ENCODE data around the gene BRINP3.
"Not testable (repeated sequence)": the region's sequence is repeated elsewhere in the genome, so short reads cannot be mapped to it uniquely, and the experiment has no call there.

Gene BRINP3

DNA sequence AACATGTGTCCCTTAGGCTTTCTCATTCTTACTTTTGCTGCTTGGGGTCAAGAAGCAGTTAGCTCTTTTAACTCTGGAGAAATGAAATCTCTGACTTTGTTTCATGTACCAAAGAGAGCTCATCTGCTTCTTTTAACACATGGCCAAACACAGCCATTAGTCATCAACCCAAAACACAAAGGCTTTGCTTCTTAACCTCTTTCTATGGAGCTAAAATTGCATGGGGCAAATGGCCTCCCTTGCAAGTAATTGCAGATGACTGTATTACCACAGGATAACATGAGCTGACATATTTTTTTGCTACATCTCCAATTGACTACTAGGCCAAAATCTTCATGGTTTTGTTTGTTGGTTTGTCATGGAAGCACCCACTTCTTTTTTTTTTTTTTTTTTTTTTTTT is 300.9 kb downstream of the BRINP3 start:
- DNase-seq, result no peak

DNA sequence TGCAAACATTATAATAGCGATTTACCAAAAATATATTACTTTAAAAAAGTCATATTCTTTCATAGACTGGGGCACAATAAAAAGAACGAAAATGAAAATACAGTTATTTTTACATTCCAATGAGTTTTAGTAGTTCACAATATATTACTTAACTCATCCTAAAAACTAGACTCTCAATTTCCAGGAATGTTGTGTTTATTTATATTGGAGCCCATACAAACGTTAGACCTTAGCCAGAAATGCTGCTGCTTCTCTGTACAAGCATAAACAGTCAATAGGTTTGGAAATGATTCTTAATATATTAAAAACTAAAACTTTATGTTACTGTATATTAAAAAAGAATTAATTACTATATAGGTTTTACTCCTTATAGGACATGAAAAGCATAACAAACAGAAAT is 302.3 kb downstream of the BRINP3 start:
- DNase-seq, result no peak

DNA sequence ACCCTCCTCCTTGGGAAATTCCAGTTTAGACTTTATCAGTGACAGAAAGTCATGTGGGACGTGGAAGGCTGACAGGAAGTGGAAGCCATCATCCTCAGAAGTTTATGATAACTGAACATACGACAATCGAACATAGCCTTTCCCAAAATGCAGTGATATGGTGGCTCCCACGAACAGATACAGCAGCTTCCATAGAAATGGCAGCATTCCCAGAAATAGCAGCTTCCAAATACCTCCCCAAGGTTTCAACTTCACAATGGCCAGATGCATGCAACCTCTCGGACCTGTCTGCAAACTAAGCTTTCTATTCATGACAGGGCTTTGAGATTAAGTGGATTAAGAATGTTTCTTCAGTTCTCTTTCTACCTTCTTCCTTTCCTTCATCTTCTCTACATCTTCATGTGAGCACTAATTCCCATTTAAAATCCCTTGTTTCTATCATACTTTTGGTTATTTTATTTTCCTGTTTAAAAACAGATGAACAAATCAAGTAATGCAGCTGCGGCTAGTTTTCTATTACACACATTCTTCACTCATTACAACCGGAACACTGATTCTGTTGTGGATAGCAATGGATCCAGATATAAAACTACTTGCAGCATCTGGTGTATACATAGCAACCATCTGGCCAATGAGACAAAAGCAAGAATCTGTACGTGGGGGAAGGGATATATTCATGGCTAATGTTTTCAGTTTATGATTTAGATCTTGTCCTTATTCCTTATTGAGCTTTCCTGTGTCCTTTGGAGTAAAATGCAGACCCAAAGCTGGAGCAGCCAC is 304.8 kb downstream of the BRINP3 start:
- no peak for DNase-seq

DNA sequence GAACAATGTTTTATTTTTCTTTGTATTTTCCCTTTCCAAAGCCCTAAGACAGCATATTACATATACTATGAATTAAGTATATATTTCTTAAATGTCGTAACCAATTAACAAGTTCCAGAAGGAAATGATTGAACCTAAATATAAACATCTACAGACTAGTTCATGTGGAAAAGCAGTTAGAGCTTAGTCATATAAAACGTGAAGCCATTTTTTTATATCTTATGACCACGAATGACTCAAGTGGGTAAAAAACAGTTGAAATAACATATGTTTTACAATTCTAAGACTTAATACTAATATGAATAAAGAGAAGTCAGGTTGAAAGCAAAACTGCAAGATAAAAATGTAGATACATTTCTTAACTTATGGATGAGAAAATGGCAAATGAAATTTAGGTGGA is 307.3 kb downstream of the BRINP3 start:
- no peak for DNase-seq

DNA sequence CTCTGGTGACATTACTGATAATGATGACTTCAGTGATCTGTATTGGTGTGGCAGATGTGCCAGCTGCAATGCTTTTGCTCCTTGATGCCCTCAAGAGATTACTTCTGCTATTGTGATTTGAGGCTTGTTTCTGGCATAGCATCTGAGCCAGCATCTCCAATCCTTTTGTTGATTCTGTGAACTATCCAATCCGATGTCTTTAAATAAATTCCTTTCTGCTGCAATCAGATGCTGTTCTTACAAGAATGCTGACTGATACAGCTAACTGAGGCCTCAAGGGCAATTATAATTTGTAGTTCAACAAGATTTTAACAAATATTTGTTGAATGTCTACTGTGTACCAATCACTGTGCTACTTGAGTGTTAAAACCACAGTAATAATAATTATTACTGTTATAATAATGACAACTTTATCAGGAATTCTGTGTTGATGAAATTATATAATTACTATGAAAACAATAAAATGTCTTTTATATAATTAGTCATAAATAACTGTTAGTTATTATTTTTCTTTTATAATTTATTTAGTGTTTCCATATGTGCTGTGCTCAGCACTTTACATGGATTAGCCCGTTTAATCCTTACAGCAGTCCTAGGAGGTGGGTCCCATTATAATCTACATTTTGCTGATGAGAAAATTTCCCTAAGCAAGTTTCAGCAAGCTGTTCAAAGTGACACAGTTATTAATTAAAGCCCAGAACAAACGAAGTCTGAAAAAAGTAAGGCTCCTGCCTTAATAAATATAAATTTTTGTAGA is 308.2 kb downstream of the BRINP3 start:
- DNase-seq, result no peak

DNA sequence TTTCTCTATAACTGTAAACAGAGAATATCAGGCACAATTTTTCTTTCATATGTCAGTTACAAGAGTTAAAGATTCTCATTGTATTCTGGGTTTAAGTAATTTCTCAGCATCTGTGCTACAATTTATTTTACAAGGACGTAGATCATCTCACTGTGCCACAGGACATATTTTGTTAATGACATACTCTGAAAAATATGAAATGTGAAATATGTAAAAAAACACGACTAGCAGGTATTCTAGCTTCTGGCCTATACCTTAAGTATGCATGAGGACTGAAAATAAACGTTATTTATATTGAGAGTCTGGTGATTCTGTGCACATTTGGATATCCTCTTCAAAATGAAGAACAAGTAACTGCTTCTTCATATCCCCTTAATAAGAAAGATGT is 308.8 kb downstream of the BRINP3 start:
- DNase-seq, result no peak

DNA sequence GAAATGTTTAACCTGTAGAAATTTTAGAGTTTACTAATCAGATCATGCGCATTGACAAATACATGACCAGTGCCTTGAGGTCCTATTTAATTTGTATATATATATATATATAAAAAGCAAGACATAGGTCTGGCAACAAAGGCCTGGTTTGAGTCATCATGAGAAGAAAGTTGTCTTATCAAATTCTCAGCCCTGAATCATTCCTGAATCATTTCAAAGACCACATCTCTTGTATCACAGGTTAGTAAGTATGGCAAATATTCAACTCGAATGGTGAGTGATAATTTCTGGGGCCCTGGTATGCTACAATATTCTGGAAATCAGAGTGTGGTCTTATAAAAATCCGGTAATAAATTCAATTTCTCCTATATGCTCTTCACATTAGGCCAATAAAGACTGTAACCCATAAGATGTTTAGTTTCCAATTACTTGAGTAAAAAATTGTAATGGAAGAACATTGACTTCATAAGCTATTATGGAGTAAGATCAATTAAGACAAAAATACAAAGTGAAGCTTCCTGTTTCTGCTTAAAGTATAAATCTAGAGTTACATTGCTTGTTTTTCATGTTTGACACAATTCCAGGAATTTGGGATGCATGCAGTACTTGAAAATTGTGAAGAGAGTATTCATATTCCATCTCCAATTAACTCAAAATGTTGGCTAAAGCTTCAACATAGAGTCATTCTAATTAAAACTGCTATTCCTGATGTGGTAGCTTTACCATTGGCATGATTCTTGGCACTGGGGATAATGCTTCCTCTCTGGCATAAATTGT is 309.4 kb downstream of the BRINP3 start:
- no peak for DNase-seq

DNA sequence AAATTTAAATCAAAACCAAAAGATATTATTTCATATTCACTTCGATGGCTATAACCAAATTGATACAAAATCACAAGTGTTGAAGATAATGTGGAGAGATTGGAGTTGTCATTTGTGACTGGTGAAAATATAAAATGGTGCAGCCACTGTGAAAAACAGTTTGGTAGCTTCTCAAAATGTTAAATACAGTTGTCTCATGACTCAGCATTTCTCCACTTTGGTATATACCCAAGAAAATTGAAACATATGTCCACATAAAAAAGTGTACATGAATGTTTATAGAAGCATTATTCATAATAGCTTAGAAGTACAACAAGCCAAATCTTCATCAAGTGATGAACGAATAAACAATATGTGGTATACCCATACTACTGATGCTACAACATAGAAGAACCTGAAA is 318.5 kb downstream of the BRINP3 start:
- no peak for DNase-seq

DNA sequence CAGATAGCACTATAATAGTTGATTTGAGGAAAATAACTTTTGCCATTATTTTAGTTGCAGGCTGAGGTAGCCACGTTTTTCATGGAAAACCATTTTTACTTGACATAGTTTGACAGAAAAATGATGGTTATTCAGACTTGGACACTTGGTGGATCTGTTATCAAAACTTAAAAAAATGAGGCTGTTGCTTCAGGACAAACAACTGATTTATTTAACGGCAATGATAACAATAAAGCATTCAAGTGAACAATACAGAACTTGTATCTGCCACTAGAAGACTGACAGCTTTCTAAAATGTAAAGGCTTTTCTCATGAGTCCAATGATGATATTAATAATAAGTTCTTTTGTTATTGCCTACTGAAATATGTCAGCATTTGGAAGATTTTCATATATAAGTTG is 322.9 kb downstream of the BRINP3 start:
- no peak for DNase-seq

DNA sequence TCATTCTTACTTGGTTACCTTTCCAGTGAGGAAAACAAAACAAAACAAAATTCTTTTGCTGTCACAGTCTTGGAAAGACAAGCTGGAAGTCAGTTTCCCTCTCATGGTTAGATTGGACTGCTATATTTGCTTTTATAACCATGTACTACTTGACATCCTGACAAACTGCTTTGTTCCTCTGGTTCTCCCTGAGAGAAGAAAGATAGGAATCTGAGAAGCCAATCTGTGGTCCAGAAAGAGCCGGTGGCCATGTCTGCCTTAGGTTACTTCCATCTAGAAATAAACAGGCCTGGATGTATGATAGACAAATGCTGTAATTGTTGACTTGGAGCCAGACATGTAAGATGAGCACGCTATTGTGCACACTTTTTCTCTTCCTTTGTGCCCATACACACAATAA is 330.0 kb downstream of the BRINP3 start:
- no peak for DNase-seq

DNA sequence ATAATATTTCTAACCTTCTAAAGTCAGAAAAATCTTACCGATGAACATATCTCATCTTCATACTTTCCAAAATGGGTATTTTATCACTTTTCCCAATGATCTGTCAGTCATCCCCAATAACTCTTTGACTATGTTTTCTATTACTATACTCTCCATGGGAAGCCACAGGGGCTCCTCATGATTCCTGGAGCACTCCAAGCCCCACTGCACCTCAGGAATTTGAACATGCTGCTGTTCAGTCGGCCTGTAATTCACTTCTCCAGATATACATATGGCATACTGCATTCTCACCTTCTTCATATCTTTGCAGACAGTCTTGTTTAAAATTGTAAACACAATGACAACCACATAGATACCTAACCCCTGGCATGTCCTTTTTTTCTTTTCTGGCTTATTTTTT is 333.0 kb downstream of the BRINP3 start:
- no peak for DNase-seq

DNA sequence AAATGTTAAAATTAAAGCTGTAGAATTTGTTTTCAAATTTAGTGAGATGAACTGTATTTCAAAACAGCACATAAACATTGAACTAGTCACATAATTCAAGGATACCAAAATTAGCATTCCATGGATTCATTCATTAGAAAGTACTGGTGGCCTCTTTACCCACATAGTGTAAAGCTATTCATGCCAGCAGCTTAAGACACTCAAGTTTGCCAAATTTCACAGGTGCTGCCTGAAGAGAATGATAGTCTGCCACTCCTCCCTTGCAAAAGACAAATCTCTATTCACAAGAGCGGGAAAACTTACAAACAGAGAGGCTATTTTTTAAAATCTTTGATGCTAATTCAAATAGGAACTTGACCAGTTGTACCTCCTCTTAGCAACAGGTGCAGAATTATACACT is 337.0 kb downstream of the BRINP3 start:
- DNase-seq, result no peak

DNA sequence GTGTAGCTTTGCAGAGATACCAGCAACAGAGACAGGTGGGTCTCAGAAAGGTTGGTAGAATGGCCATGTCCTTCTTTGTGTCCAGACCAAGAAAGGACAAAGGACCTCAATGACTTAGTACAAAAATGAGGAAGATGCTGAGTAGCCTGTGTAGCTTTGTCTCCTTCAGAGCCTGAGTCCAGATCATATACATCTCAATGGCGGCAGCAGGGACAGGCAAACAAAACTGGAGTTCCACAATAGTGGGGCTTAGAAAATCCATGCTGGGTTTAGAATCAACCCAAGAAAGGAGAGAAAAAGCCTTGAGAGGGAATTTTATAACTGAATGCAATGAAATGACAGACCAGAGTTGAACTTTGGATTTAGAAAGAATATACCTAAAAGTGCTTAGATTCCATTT is 339.0 kb downstream of the BRINP3 start:
- no peak for DNase-seq

DNA sequence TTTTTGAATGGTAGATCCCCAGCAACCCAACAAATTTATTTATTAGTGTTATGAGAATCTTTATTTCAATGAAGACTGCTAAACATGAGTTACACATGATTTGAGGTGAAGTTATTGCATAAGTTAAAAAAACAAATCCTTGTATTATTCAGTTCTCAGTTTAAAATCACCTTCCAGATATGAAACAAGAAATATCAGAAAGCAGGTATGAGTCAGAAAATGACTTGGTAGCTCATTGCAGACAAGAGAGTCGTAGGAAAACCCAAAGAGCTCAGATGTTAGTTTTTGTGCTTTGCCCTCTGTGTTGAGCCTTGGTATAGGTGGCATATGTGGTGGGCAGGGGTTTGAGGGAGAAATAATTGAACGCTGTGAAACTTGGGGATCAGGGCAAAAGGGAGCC is 339.4 kb downstream of the BRINP3 start:
- DNase-seq, result no peak

DNA sequence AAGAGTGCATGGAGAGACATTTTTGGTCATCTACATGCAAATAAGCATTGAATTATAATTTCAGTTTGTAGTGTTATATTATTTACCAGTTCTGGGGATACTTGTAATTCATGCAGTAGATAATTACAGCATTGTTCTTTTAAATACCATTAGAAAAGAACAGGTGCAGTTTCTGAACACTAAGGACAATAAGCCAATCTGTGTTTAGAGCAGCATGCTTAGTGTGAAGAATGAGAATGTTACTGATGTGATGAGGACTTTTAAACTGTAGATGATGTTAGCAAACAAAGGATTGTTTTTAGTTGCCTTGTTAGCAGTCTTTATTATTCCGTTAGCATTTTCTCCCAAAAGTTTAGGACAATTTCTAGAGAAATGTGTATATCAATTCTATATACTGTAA is 348.3 kb downstream of the BRINP3 start:
- no peak for DNase-seq

DNA sequence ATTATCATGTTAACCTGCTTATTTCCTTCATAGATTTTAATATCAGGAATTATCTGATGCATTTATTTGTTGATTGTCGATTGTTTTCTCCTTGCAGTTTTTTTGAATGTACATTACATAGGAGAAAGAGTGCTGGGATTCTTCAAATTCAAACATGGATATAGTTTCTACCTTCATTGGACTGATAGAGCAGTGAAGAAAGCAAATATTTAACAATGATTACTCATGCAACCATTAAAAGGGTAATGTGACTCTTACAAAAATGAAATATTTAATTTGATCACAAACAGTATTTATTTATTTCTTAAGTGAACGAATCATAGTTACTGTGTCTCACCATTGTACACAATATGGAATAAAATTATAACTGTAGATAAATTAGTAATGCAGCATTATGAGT is 350.9 kb downstream of the BRINP3 start:
- DNase-seq, result no peak

DNA sequence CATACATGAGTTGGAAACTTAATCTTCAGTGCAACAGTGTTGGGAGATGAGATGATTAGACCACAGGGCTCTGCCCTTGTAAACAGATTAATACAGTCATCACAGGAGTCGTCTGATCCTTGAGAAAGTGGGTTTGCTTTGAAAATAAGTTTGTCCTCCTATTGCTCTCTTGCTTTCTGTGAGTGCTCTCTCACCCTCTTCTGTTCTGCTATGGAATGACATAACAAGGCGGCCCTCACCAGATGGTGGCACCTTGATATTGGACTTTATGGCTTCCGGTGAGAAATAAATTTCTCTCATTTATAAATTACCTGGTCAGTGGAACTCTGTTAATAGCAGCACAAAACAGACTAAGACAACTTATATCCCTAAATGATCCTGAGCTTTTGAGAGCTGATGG is 353.6 kb downstream of the BRINP3 start:
- DNase-seq, result no peak

DNA sequence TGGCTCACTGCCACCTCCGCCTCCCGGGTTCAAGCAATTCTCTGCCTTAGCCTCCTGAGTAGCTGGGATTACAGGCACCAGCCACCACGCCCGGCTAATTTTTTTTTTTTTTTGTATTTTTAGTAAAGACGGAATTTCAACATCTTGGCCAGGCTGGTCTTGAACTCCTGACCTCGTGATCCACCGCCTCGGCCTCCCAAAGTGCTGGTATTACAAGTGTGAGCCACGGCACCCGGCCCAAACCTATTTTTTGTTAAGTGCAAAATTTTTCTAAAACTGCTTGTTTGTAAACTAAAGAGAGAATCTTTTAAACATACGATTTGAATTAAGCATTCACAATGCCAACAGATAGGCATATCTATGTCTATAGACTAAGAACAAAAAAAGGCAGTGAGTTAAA is 357.1 kb downstream of the BRINP3 start:
- DNase-seq, result not testable (repeated sequence)

DNA sequence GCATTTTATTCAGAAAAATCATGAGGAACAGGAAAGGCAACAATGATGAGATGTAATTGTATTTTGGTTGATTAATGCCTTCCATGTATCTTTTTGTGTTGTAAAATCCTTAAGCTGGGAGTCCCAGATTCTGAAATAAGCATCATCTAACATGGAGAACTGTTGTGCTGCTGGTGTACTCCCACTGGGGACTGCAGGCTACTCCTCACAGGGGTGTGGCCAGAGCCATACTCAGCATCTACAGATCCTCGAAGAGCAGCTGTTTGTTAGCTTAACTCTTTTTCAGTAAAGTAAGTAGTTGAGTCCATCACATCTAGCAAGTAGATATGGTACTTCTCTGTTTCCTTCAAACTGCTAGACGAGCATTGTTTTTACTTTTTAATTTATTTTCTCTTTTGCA is 358.0 kb downstream of the BRINP3 start:
- no peak for DNase-seq

DNA sequence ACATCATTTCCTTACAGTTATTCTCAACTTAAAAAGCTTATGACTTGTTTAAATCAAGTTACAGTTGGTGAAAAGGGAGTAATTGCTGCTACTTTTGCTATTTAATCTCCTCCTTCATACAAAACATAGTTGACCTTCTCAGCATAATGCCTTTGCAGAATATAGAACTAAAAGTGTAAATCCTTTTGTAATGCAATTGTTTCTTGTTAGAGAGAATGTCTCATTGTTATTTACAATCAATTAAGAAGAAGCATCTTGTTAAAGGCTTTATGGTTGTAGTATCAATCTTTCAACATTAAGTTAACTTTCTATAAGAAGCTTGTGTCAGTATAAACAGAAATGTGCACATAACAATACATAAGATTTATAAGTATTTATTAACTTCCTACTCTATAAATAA is 360.7 kb downstream of the BRINP3 start:
- DNase-seq, result no peak

DNA sequence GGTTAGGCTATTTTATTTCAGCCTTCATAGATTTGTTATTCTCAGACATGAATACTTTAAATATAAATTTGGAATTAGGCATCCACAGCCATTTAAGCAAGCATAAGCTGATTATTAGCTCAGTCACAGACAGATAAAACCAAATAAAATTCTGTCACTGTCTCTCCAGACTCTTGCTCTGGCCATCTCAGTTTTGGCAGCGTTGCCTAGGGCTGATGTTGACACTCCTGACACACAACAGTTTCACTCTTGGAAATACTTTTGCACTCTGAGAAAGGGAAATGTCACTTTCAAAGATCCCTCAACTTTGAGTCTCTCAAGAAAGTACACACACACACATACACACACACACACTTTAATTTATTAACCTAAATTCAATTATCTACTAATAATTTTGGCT is 372.7 kb downstream of the BRINP3 start:
- DNase-seq, result no peak

DNA sequence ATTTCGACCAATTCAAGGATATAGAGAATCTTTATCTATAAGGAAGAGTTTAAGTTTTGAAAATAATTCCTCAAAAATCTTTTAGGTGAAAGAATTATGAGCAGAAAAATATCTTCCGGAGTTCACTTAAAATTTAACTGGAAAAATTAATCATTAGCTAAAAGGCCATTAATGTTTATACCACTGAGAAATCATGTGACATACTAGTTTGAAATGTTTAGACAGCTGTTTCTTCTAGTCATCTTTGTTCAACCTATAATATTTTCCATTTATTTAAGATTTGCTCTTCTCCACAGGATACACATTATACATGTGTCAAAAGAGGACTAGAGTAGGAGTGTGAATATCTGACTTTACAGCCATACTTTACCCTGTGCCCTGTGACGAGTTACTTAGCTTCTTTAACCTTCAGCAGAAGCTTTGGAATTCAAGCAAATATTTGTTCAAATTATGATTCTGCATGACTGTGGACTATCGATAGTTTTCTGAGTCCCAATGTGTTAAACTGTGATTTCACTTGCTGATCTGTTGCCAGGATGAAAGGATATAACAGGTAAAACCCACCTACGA is 374.8 kb downstream of the BRINP3 start:
- DNase-seq, result no peak

DNA sequence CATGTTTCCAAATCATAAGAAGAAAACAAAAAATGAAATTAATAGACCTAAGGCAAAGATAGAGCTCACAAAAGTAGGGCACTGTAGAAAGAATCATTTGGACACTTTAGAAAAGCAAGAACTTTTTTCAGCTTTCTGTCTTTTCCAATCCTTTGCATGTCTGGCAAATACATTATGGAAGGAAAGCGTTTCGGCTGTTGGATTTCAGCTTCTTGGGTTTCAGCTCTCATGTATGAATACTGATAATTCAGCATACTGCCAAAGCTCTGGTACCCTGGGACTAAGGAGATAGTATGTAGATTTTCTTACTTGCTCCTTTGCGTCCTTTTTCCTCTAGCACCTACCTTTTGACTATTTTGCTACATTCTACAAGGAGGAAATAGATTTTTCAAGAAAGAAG is 375.9 kb downstream of the BRINP3 start:
- DNase-seq, result no peak

DNA sequence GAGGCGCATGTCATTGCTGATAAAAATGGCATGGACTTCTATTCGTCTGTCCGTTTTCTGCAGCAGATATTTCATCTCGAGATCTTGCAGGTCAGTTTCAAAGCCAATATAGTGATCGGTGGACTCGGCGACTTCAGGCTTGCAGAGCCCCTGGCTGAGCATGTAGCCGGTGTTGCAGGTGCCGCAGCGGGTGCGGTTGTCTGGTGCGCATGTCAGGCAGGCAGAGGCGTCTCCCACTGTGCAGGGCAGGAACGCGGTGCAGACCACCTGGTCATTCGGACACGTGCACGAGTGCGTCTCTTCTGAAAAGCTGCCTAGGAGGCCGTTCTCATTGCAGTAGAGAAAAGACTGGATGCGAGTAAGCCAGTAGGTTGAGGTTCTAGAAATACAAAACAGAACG is 378.9 kb downstream of the BRINP3 start:
- DNase-seq, result no peak

Data from activated CD4-positive, alpha-beta T cell treated with anti-CD3 and anti-CD28 coated beads, Interleukin-2, amount 50 U/mL, for 16 hours (primary cell).